A673 (cell line): Measurements from ENCODE around the gene TMEM232.

Source experiments
- CTCF ChIP-seq: fragments of 300-800, 200-600 bp; sonication (generic); conservative IDR thresholded peaks from 2 replicates; pipeline ENCODE4 v1.5.1; 2017; ENCODE audit warnings: low read depth, mild to moderate bottlenecking, antibody characterized with exemption, low read length, moderate library complexity, mixed read lengths
- EZH2 ChIP-seq: fragments of 200-600 bp; sonication (generic); IDR thresholded peaks from 2 replicates; pipeline ENCODE4 v1.6.1; 2017; ENCODE audit warnings: borderline replicate concordance, low read depth, mild to moderate bottlenecking, mixed read lengths, antibody characterized with exemption, low read length; ENCODE audit not compliant: poor library complexity, severe bottlenecking

DNA sequence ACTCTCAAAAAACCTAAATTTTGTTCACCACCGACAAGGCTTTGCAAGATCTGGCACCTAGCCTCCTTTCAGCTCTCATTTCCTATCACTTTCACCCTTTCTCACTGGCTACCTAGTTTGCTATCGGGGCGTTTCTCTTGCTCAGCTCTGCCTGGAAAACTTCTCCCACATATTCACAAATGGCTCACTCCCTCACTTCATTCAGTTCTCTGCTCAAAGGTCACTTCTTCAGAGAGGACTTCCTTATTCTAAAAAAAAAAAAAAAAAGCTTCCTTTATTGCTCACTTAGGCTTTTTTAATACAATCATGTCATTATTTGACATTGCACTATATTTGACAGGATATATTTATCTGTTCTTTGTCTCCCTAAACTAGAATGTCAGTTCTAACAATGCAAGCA is 10.3 kb upstream of the TMEM232 start:
- no peak for TF ChIP-seq CTCF
- TF ChIP-seq EZH2: no peak
